Myocyte (in vitro differentiated cells): Measurements from ENCODE around the gene MEPCE. TPM values are rescaled to one million over a fixed set of nuclear protein-coding genes. Genes with fewer than 3 reads are reported as not detected.

Source experiments
- DNase-seq: peaks from one replicate; pipeline ENCODE4 v3.0.0-alpha.2; 2012; ENCODE audit warnings: low read depth
- total RNA-seq: library from RNA; depleted of rRNA; stranded (reverse); fragments of >200 nt; gene quantifications from 2 replicates; pipeline ENCODE4 v1.2.3, GENCODE V29; 2014

MEPCE gene
- total RNA-seq, 1 donor from 2014 or later, result 38.1 TPM

- no peak for DNase-seq
Observed at GRCh38 chr7:100464210-100464660, 34.6 kb downstream of the MEPCE start, which contains the start of gene SPACDR. Gene SPACDR, minus strand, starts transcription at chr7:100464260. Its CDS starts 235 bp downstream, at chr7:100464025.

GRCh38 chr7:100464791-100465190 lies 35.2 kb downstream of the MEPCE start:
- DNase-seq, result no peak

DNA sequence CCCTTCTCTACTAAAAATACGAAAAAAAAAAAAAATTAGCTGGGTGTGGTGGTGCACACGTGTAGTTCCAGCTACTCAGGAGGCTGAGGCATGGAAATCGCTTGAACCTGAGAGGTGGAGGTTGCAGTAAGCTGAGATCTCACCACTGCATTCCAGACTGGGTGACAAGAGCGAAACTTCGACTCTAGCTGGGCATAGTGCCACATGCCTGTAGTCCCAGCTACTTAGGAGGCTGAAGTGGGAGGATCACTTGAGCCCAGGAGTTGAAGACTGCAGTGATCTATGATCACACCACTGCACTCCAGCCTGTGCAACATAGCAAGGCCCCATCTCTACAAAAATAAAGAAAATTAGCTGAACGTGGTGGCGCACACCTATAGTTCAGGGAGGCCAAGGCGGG lies 35.7 kb downstream of the MEPCE start:
- no peak for DNase-seq

- DNase-seq, result peak; percentile 95
Observed at GRCh38 chr7:100465702-100466311, 36.2 kb downstream of the MEPCE start.

GRCh38 chr7:100466653-100467605 lies 37.3 kb downstream of the MEPCE start:
- no peak for DNase-seq

GRCh38 chr7:100467638-100468373 lies 38.2 kb downstream of the MEPCE start:
- no peak for DNase-seq

DNA sequence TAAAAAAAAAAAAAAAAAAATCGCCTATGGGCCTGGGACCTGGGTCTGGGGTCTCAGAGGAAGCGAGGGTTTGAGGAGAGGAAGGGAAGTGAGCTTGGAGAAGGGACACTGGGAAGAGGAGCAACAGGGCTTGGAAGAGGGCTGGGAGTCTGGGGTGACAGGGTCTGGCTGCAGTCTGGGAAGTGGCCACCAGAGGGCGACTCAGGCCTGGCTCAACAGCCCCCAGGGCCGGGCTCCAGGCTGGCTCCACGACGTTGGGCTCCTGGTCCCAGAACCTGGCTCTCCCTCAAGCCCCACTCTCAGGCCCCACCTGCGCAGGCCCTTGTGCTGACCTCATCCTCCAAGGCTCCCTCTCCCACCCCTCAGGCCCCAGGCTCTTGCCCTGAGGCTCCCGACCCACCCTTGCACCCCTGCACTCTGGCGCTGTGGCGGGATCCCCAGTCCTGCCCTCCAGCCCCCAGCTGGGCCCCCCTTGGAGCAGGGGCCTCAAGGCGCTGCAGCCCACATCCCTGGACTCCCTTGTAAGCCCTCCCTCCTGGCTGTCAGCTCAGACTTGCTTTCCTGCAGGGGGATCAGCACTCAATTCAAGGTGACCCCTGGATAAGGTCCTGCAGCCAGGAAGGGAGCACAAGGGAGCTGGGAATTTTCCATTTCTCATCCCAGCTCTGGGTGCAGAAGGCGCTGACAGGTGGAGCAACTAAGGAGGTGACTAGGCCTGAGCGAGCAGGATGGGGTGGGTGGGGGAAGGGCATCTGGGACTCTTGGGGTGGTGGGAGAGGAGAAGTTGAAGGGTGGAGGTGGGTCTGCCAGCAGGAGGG lies 39.8 kb downstream of the MEPCE start:
- peak; percentile 79 for DNase-seq

DNA sequence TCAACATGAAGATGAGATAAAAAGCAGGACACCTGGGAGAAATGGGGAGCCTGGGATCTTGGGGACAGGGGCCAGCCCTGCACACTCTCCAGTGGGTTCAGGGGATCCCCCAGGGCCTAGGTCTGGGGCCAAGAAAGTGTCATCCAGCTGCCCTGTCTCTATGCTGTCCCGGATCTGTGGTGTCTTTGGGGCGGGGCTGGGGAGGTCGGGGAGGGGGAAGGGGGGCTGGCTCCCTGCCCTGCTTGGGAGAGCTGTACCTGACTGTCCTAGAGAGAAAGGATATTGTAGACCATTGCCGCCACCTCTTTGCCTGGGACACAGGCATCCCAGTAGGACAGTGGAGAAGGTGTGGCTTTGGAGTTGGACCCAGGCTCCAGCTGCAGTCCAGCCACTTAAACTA lies 41.4 kb downstream of the MEPCE start:
- no peak for DNase-seq

DNA sequence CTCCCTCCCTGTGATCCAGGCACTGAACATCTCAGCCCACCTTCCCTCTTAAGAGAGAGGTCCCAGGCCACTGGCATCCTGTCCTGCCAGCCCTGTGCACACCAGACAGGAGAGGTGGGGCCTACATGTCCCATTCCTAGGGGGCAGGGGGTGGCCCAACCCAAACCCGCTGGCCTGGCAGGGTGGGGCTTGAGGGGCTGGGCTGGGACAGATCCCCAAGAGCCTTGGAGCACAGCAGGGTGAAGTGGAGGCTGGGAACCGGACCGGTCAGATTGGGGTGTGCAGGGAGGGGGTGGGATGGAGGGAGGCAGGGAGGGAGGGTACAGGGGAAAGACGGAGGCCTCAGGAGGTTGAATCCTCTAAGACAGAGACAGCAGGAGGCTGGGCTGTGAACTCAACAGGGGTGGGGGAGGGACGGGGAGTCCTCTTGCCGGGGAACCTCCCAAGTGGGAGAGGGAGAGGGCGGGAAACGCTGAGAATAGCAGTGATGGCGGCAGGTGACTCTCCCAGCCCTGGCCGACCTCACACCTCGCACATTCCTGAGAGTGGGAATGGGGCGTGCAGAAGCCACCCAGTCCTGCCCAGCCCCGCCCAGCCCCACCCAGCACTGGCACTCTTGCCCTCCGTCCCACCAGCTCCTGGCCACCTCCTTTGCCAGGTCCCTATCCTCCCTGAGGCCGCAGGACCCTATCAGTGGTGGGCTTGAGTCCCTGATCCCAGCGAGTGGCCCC lies 42.7 kb downstream of the MEPCE start:
- DNase-seq, result peak; percentile 47

DNA sequence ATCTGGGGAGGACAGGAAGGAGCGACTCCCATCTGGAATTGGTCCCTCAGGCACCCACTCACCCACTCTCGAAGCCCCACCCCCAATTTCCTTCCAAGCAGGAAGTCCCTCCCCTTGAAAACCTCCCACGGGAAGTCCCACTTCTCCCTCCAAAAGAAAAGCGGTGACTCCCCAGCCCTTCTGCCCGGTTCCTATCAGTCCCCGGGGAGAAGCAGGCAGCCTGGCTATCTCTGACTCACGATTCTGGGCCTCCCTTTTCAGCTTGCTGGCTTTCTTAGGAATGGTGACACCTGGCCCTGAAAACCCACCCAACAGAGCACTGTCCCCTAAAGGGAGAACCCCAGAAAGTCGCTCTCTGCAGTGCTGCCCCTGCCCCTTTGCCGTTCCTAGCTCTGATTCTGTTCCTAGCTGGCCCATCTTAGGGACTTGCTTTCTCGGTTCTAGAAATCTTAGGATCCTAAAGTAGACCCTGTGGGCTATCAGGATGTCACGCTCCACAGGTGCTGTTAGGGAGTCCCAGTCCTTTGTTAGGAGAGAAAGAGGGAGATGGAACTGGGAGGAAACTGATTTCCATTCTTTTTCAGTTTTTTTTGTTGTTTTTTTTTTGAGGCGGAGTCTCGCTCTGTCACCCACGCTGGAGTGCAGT lies 43.3 kb downstream of the MEPCE start:
- peak; percentile 61 for DNase-seq

- DNase-seq, result no peak
Observed at GRCh38 chr7:100475549-100475948, 45.9 kb downstream of the MEPCE start.

GRCh38 chr7:100476101-100476780 lies 46.6 kb downstream of the MEPCE start:
- DNase-seq, result peak; percentile 61

GRCh38 chr7:100476903-100477870 lies 47.6 kb downstream of the MEPCE start:
- DNase-seq, result peak; percentile 48

DNA sequence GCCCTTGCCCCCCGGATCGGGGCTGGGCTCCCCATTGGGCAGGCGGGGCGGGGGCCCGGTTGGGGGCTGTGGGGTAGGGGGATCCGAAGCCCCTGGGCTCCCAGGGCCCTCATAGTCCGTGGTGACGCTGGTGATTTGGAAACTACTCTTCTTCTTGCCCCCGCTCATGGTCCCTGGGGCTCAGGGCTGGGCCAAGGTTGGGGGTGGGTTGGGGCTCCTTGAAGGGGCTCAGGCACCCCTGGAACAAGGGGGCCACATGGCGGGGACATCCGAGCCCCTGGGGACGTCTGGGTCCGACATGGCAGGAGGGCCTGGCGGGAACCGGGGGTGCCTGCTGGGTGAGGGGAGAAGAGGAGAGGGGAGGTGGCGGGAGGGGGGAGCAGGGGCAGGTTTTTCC lies 48.2 kb downstream of the MEPCE start:
- DNase-seq, result no peak

- peak; percentile 96 for DNase-seq
Observed at GRCh38 chr7:100478958-100479660, 49.5 kb downstream of the MEPCE start, which contains the start of gene TSC22D4. Gene TSC22D4, minus strand, starts transcription at chr7:100479214. Its CDS starts 1,176 bp downstream, at chr7:100478038.

GRCh38 chr7:100481466-100481865 lies 51.8 kb downstream of the MEPCE start:
- DNase-seq, result no peak

GRCh38 chr7:100482728-100483089 lies 53.1 kb downstream of the MEPCE start:
- no peak for DNase-seq
